Small intestine (tissue), 7 donors: ENCODE results near the gene DPAGT1. TPM values are rescaled to one million over a fixed set of nuclear protein-coding genes. Genes with fewer than 3 reads are reported as not detected.

Experiments
- DNase-seq, 2 donors: peaks; one replicate each; pipeline versions ENCODE4 v3.0.0 to v3.0.0-alpha.2; 2013
- FAIRE-seq: peaks from 2 replicates; lab custom pipeline; 2012; peaks lifted over from hg19 to GRCh38; lab: Jason Lieb, UNC
- H3K27ac ChIP-seq, 3 donors: one replicate each; pipeline ENCODE4 v1.5.1; 2013; ENCODE audit warnings: low read length in 2 of 3, mild to moderate bottlenecking in 2 of 3, control low read depth in 1 of 3, inconsistent platforms in 1 of 3, low read depth in 1 of 3, moderate library complexity in 1 of 3
- H3K27me3 ChIP-seq, 3 donors: one replicate each; pipeline ENCODE4 v1.6.1; 2013; ENCODE audit warnings: low read length in 3 of 3, inconsistent platforms in 1 of 3; ENCODE audit not compliant: control insufficient read depth in 3 of 3, insufficient read depth in 3 of 3
- H3K36me3 ChIP-seq, 3 donors: one replicate each; pipeline ENCODE4 v1.6.1; 2013; ENCODE audit warnings: low read length in 3 of 3, inconsistent platforms in 1 of 3, low read depth in 1 of 3, mild to moderate bottlenecking in 1 of 3, moderate library complexity in 1 of 3; ENCODE audit not compliant: control insufficient read depth in 3 of 3, insufficient read depth in 2 of 3
- H3K4me1 ChIP-seq, 3 donors: one replicate each; pipeline ENCODE4 v1.6.1; 2013; ENCODE audit warnings: low read length in 2 of 3, inconsistent platforms in 1 of 3, low read depth in 1 of 3, mild to moderate bottlenecking in 1 of 3, moderate library complexity in 1 of 3; ENCODE audit not compliant: control insufficient read depth in 3 of 3, insufficient read depth in 2 of 3
- H3K4me3 ChIP-seq, 3 donors: one replicate each; pipeline ENCODE4 v1.5.1; 2013; ENCODE audit warnings: low read length in 3 of 3, control low read depth in 1 of 3, inconsistent platforms in 1 of 3, low read depth in 1 of 3, mild to moderate bottlenecking in 1 of 3, moderate library complexity in 1 of 3
- H3K9me3 ChIP-seq, 2 donors: one replicate each; pipeline ENCODE4 v1.6.1; 2013; ENCODE audit warnings: low read depth in 1 of 2, low read length in 1 of 2; ENCODE audit not compliant: control insufficient read depth in 2 of 2, insufficient read depth in 1 of 2
- WGBS, 3 donors: extraction: QIAGEN DNeasy Blood & Tissue Kit; methylation state at CpG; one replicate each; pipeline ENCODE4 v1.1.7; 2013; 5-methylcytosine and 5-hydroxymethylcytosine counted together
- polyA plus RNA-seq, 4 donors: library from polyadenylated mRNA; stranded (reverse) in 3 of 4; unstranded in 1 of 4; fragments of 200-250 nt in 3 of 4; fragments of 120-200 nt in 1 of 4; gene quantifications; one replicate each; pipeline versions ENCODE4 v1.2.1 to v1.2.3, GENCODE V29; 2013
- donor health status: healthy with polysubstance abuse.
- donor health status: control.
- donor health status: control.
- donor health status: Bipolar disorder and iron deficiency.
- donor health status: healthy.

The DPAGT1 gene
- polyA plus RNA-seq, 4 donors: 10.8 to 51.2 (median 30.5) TPM

- H3K36me3 ChIP-seq: peaks cover 0 to 50% (median 3%) of the 10 kb centered on the region in 3 donors
- DNase-seq (no peak), FAIRE-seq (no peak)
- H3K27me3 ChIP-seq: no peaks in the 10 kb centered on the region
- no peak overlapping the region for H3K27ac ChIP-seq
- H3K4me3 ChIP-seq: no peak overlapping the region
- WGBS, 3 donors: 90 to 93% (median 92%) methylated on average over 2 of the region's 2 CpGs
- H3K4me1 ChIP-seq: peaks cover 0 to 29% (median 3%) of the 10 kb centered on the region in 3 donors
- H3K9me3 ChIP-seq: no peaks in the 10 kb centered on the region
Measured at GRCh38 chr11:119087747-119088241, 13.9 kb downstream of the DPAGT1 start.

- H3K4me1 ChIP-seq: peaks cover 0 to 23% (median 3%) of the 10 kb centered on the region in 3 donors
- no peak overlapping the region for H3K4me3 ChIP-seq
- no peak overlapping the region for H3K27ac ChIP-seq
- no peak for FAIRE-seq
- H3K27me3 ChIP-seq: no peaks in the 10 kb centered on the region
- WGBS, 3 donors: 75 to 87% (median 84%) methylated on average over 6 of the region's 6 CpGs
- no peak for DNase-seq
- no peaks in the 10 kb centered on the region for H3K9me3 ChIP-seq
- peaks cover 0 to 48% (median 3%) of the 10 kb centered on the region in 3 donors for H3K36me3 ChIP-seq
Measured at GRCh38 chr11:119087123-119087522, 14.5 kb downstream of the DPAGT1 start.

- Histone ChIP-seq H3K4me3 (peak overlapping the region; percentile 60 to 73 (median 70)), H3K9me3 (no peaks in the 10 kb centered on the region), H3K4me1 (peaks cover 3 to 33% (median 3%) of the 10 kb centered on the region in 3 donors), H3K36me3 (peaks cover 5 to 56% (median 13%) of the 10 kb centered on the region in 3 donors), H3K27me3 (no peaks in the 10 kb centered on the region), H3K27ac (peak overlapping the region; percentile 37 to 92 (median 91))
- DNase-seq (no peak), FAIRE-seq (no peak)
- WGBS, 3 donors: 1% methylated on average over 13 of the region's 13 CpGs
Measured at GRCh38 chr11:119085437-119085847, 16.2 kb downstream of the DPAGT1 start.

- DNase-seq: peak; percentile 97 to 98
- Histone ChIP-seq H3K9me3 (no peaks in the 10 kb centered on the region), H3K4me3 (peak within 1 kb of the TSS; percentile 60 to 73 (median 70)), H3K36me3 (peaks cover 5 to 58% (median 13%) of the 10 kb centered on the region in 3 donors), H3K4me1 (peaks cover 3 to 39% (median 3%) of the 10 kb centered on the region in 3 donors), H3K27me3 (no peaks in the 10 kb centered on the region), H3K27ac (peak within 1 kb of the TSS; percentile 38 to 92 (median 91))
- WGBS, 3 donors: 0% methylated on average over 43 to 45 of the region's 45 CpGs
- FAIRE-seq: no peak
Measured at GRCh38 chr11:119084663-119085436, 16.8 kb downstream of the DPAGT1 start, which contains the start of gene HMBS. Gene HMBS (plus strand): TSS chr11:119084881. CDS start chr11:119085034, 153 bp downstream.

GRCh38 chr11:119081682-119082260 lies 19.9 kb downstream of the DPAGT1 start:
- FAIRE-seq (no peak), DNase-seq (no peak)
- H3K9me3 ChIP-seq: no peaks in the 10 kb centered on the region
- no peaks in the 10 kb centered on the region for H3K27me3 ChIP-seq
- 59 to 71% (median 70%) methylated on average over 7 of the region's 7 CpGs for WGBS, 3 donors
- H3K27ac ChIP-seq: peak overlapping the region; percentile 24 to 69 (median 60)
- no peak overlapping the region for H3K4me3 ChIP-seq
- H3K4me1 ChIP-seq: peaks cover 3 to 60% (median 12%) of the 10 kb centered on the region in 3 donors
- H3K36me3 ChIP-seq: peaks cover 15 to 68% (median 19%) of the 10 kb centered on the region in 3 donors

GRCh38 chr11:119078675-119079420 lies 22.8 kb downstream of the DPAGT1 start:
- Histone ChIP-seq H3K36me3 (peaks cover 17 to 89% (median 23%) of the 10 kb centered on the region in 3 donors), H3K9me3 (no peaks in the 10 kb centered on the region), H3K27ac (peak overlapping the region in 2 of 3 donors; percentile 79 to 81), H3K4me1 (peaks cover 0 to 52% (median 13%) of the 10 kb centered on the region in 3 donors), H3K4me3 (no peak overlapping the region), H3K27me3 (no peaks in the 10 kb centered on the region)
- FAIRE-seq: no peak
- 93 to 94% (median 94%) methylated on average over 19 of the region's 19 CpGs for WGBS, 3 donors
- DNase-seq: no peak

- peaks cover 0 to 52% (median 13%) of the 10 kb centered on the region in 3 donors for H3K4me1 ChIP-seq
- peak; percentile 83 to 90 for DNase-seq
- 20 to 67% (median 42%) methylated on average over 11 of the region's 11 CpGs for WGBS, 3 donors
Measured at GRCh38 chr11:119077839-119078238, 23.8 kb downstream of the DPAGT1 start.

More at GRCh38 chr11:119077839-119078238, 23.8 kb downstream of the DPAGT1 start:
- Histone ChIP-seq H3K4me3 (no peak overlapping the region), H3K27ac (peak overlapping the region; percentile 18 to 81 (median 79)), H3K36me3 (peaks cover 19 to 93% (median 26%) of the 10 kb centered on the region in 3 donors), H3K27me3 (no peaks in the 10 kb centered on the region), H3K9me3 (no peaks in the 10 kb centered on the region)
- FAIRE-seq: no peak
